HT1080 (cell line): Measurements from ENCODE around the gene RIPOR3. TPM values are rescaled to one million over a fixed set of nuclear protein-coding genes. Genes with fewer than 3 reads are reported as not detected.
A peak's percentile ranks its signal among the peaks of the same experiment; 100 is the strongest.
"Not testable (repeated sequence)": the region's sequence is repeated elsewhere in the genome, so short reads cannot be mapped to it uniquely, and the experiment has no call there.

Source experiments
- DNase-seq: peaks from one replicate; pipeline ENCODE4 v3.0.0-alpha.2; 2015; ENCODE audit warnings: low read depth
- total RNA-seq: library from RNA; depleted of rRNA; stranded (reverse); fragments of >200 nt; shearing (Covaris generic); gene quantifications from 2 replicates; pipeline ENCODE4 v1.2.3, GENCODE V29; 2014

RIPOR3 gene
- total RNA-seq, 1 experiment from 2014 or later, result not detected

- DNase-seq, result no peak
These were observed 131.3 kb downstream of the RIPOR3 start for GRCh38 chr20:50559856-50560638.

GRCh38 chr20:50559149-50559548 is 132.2 kb downstream of the RIPOR3 start:
- DNase-seq, result no peak

DNA sequence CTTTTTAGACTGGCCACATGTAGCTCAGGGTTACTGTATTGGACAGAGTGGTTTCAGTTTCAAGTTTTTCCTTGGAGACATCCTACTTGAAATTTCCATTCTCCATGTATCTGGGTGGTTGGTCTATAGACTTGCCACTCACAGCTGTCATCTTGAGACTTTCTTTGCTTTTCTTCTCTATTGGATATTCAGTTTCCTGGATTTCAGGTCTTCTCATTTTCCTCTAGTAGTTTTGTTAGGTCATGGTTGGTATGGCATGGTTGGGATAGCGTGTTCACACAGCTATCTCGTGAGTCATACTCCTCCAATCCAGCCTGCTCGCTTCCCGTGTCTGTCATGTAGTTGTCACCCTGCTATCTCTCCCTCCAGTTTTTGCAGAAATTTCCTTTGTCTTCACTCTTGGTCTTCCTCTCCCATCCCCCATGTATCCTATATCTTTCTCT is 132.8 kb downstream of the RIPOR3 start:
- peak; percentile 96 for DNase-seq

DNA sequence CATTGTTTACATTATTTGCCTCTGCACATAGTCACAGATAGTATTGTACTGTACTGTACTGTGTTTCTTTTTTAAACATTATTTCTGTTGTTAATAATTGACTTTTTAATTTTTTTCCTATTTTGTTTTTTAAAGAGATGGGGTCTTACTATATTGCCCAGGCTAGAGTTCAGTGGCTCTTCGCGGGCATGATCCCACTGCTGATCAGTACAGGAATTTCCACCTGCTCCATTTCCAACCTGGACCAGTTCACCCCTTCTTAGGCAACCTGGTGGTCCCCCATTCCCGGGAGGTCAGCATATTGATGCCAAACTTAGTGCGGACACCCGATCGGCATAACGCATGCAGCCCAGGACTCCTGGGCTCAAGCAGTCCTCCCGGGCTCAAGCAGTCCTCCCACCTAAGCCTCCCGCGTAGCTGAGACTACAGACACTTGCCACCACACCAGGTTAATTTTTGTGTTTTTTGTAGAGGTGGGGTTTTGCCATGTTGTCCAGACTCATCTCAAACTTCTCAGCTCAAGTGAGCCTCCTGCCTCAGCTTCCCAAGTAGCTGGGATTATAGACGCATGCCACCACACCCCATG is 133.7 kb downstream of the RIPOR3 start:
- no peak for DNase-seq

GRCh38 chr20:50555662-50556061 is 135.7 kb downstream of the RIPOR3 start:
- DNase-seq, result no peak

GRCh38 chr20:50554694-50555579 is 136.4 kb downstream of the RIPOR3 start:
- no peak for DNase-seq

- DNase-seq, result no peak
These were observed 138.4 kb downstream of the RIPOR3 start for GRCh38 chr20:50552979-50553378.

DNA sequence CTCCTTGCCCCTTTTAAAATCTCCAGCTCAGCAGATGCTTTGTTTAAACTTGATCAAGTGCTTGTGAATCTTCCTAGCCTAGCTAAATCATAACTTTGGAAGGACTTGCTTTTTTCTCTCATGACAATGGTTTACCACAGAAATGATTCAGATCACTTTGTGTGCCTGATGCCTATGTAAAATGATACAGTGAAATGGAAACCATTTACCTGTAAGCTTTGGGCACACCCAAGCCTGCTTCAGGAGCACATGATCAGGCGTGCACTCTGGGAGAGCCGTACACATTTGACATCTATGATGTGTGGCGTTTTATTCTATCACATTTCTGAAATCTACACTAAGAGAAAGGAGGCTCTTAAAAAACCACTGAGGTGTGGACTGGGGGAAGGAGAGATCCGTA is 140.1 kb downstream of the RIPOR3 start:
- no peak for DNase-seq

GRCh38 chr20:50550531-50550930 is 140.8 kb downstream of the RIPOR3 start:
- no peak for DNase-seq

- no peak for DNase-seq
These were observed 142.9 kb downstream of the RIPOR3 start for GRCh38 chr20:50548396-50548795.

DNA sequence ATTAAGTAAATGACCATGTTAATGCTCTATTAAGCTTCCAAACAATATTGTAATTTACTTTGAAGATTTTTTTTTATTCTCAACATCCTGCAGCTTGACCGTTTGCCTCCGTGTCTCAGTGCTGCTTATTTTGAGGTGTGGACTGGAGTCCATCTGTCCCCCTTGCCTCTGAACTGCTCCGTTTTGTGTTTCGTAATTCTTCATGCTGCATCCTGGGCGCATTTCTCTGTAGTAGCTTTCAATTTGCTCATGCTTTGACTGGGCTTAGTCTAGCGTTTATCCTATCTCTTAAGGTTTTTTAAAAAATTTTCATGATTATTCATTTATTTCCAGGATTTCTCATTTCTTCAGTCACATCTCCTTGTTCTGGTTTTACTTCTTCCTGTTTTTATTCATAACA is 143.4 kb downstream of the RIPOR3 start:
- no peak for DNase-seq

GRCh38 chr20:50546729-50547314 is 144.5 kb downstream of the RIPOR3 start:
- DNase-seq, result no peak

DNA sequence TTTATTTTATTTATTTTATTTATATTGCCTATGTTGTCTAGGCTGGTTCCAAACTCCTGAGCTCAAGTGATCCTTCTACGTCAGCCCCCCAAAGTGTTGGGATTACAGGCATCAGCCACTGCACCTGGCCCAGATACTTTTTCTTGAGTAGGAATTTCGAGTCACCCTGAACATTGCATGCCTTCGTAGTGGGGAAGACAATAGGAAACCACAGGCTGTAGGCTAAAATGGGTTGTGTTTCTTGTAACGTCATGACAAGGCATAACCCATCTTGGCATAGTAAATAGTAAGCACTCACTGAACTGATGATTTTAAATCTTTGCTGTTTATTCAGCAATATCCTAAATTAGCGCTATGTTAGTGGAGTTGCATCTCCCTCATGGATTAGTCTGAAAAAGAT is 146.2 kb downstream of the RIPOR3 start:
- DNase-seq, result no peak

DNA sequence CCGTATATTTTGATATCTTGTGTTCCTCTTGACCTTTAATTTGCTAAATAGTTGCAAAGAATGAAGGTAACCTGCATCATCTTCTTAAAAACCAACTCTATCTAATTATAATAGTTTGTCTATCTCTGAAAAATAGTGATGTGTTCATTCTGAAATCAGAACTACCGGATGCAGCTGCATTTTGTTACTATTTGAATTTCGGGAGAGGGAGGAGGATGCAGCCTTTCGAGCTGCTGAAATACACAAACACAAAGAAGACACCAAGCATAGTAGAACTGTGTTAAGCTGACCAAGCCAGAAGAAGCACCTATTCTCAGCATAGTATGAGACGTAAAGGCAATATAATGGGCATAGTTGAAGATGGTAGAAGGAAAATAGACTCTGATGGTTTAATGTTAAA is 148.0 kb downstream of the RIPOR3 start:
- DNase-seq, result no peak

DNA sequence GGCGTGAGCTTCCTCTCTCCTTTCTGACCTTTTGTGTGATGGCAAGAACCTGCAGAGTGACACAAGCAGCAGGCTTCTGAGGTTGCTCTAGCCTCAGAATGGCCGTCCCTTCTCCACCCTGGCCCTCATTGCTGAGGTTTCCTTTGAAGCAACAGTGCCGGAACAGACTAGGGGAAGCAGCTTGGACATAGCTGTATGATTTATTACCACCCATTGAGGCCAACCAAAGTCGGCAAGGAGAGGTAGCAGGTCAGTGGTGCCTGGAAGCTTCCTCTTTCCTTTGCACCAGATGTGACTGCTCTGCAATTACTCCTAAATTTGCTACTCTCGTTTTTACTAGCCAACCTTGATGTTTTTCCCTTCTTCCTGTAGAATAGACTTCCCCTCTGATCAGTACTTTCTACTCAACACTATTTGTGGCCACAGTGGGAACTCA is 149.7 kb downstream of the RIPOR3 start:
- peak; percentile 31 for DNase-seq

- peak; percentile 98 for DNase-seq
These were observed 150.4 kb downstream of the RIPOR3 start for GRCh38 chr20:50540620-50541605.

GRCh38 chr20:50539798-50540197 is 151.5 kb downstream of the RIPOR3 start:
- DNase-seq, result not testable (repeated sequence)

DNA sequence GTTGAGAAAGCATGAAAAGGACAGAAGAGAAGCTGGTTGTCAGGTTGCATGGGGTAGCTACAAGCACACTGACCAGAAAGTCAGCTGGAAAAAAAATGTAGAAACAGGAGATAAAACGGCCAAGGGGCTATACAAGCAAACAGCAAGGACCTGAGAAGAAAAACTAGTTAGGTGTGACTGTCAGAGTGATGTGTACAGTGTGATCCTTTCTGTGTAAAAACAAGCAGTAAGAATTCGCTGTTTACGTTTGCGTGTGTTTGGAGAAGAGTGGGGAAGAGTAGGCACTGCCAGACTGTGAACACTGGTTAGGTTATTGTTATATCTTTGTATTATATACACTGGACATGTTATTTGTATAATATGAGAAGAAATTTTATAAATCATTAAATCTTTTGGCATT is 153.1 kb downstream of the RIPOR3 start:
- DNase-seq, result no peak

- DNase-seq, result no peak
These were observed 153.7 kb downstream of the RIPOR3 start for GRCh38 chr20:50537546-50538201.

GRCh38 chr20:50536333-50536732 is 155.0 kb downstream of the RIPOR3 start:
- no peak for DNase-seq
